ENCODE results near the gene TEAD4. TPM values are rescaled to one million over a fixed set of nuclear protein-coding genes. Genes with fewer than 3 reads are reported as not detected.
A peak's percentile ranks its signal among the peaks of the same experiment; 100 is the strongest.

The TEAD4 gene
- total RNA-seq, 1 experiment from 2014 or later: 127 TPM

DNA sequence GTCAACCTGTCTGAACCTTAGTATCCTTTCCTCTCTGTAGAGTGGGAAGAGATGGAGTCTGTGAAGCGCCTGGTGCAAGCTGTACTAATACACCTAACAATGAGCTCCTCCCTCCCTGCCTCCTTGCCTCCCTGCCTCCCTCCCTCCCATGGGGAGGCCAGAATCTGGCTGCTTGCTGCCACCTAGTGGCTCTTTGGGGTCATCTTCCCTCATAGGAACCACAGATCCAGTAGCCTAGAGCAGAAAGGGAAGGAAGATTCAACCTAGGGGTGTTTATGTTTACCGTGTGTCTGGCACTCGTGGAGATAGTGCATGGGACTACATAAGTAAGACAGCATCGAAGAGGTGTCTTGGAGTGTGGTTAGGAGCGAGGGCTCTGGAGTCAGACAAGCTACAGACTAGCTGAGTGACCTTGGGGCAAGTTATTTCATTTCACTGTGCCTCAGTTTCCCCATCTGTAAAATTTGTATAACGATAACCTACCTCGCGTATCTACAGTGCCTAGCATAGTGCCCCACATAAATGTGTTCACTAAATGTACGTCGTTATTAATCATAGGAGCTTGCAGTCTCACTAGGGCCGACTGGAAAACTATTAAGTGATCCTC lies 82.5 kb downstream of the TEAD4 start:
- peaks cover 5% of the 10 kb centered on the region in 2 experiments for H3K4me1 Mint-ChIP-seq
- Histone ChIP-seq H4K5ac (ENCODE audit: insufficient read length, low read depth, low read length) (no peak overlapping the region), H4K8ac (replicated peaks; ENCODE audit: insufficient read length, low read depth, low read length) (no peak overlapping the region), H3K4me2 (ENCODE audit: insufficient read depth, insufficient read length, low read length) (no peak overlapping the region), H2BK5ac (ENCODE audit: insufficient read length, low read length) (no peak overlapping the region), H3K79me1 (ENCODE audit: insufficient read depth, low read depth, low read length, poor library complexity, severe bottlenecking) (no peaks in the 10 kb centered on the region), H3K4ac (ENCODE audit: low read depth, low read length) (no peak overlapping the region), H3T11ph (ENCODE audit: low read length) (no peak overlapping the region), H3K9me3 (ENCODE audit: control insufficient read depth, low read depth, low read length) (no peaks in the 10 kb centered on the region), H2BK20ac (ENCODE audit: low read depth, low read length, poor library complexity, severe bottlenecking) (no peak overlapping the region), H3K27ac (ENCODE audit: insufficient read length, low read depth, low read length) (no peak overlapping the region), H3K56ac (ENCODE audit: insufficient read length, low read depth, low read length) (no peak overlapping the region), H3K9ac (ENCODE audit: extremely low read depth, insufficient read length, low read length) (no peak overlapping the region), H3K79me2 (ENCODE audit: insufficient read depth, low read length) (no peaks in the 10 kb centered on the region), H2BK15ac (ENCODE audit: low read depth, low read length) (no peak overlapping the region), H2AK5ac (ENCODE audit: insufficient read length, low read length) (no peak overlapping the region), H2BK12ac (ENCODE audit: insufficient read length, low read depth, low read length) (no peak overlapping the region), H3K4me1 (ENCODE audit: insufficient read depth, low read length) (no peaks in the 10 kb centered on the region; the same call in 1 of the 2 replicates), H3K27me3 (ENCODE audit: insufficient read depth, low read length) (no peaks in the 10 kb centered on the region), H3K14ac (ENCODE audit: insufficient read depth, low read length) (no peak overlapping the region), H3K18ac (ENCODE audit: insufficient read length, low read depth, low read length) (no peak overlapping the region), H4K91ac (ENCODE audit: insufficient read length, low read depth, low read length) (no peak overlapping the region), H2AFZ (ENCODE audit: low read length) (no peak overlapping the region), H2BK120ac (ENCODE audit: low read depth, low read length, poor library complexity, severe bottlenecking) (no peak overlapping the region), H3K23ac (ENCODE audit: insufficient read length, low read depth, low read length) (no peak overlapping the region), H4K20me1 (ENCODE audit: control insufficient read depth, insufficient read depth, insufficient read length) (no peaks in the 10 kb centered on the region), H3K23me2 (ENCODE audit: insufficient read length, low read depth, low read length, poor library complexity, severe bottlenecking) (no peaks in the 10 kb centered on the region)
- WGBS (ENCODE audit: extremely low coverage, insufficient read length, low lambda C conversion rate): no CpG with 5 or more reads among the region's 11 CpGs
- peaks cover 1% of the 10 kb centered on the region for H3K27me3 Mint-ChIP-seq (ENCODE audit: low read depth)
- DNase-seq: peak; percentile 88
- TF ChIP-seq, protein P1, sequence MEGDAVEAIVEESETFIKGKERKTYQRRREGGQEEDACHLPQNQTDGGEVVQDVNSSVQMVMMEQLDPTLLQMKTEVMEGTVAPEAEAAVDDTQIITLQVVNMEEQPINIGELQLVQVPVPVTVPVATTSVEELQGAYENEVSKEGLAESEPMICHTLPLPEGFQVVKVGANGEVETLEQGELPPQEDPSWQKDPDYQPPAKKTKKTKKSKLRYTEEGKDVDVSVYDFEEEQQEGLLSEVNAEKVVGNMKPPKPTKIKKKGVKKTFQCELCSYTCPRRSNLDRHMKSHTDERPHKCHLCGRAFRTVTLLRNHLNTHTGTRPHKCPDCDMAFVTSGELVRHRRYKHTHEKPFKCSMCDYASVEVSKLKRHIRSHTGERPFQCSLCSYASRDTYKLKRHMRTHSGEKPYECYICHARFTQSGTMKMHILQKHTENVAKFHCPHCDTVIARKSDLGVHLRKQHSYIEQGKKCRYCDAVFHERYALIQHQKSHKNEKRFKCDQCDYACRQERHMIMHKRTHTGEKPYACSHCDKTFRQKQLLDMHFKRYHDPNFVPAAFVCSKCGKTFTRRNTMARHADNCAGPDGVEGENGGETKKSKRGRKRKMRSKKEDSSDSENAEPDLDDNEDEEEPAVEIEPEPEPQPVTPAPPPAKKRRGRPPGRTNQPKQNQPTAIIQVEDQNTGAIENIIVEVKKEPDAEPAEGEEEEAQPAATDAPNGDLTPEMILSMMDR (conservative IDR thresholded peaks at IDR 0.05): peak; percentile 77
- H3K4me3 Mint-ChIP-seq: no peak overlapping the region
- no peak overlapping the region; a peak in 2 of 7 replicates for H3K27ac Mint-ChIP-seq
- H3K9me3 Mint-ChIP-seq: no peaks in the 10 kb centered on the region
- peaks cover 22 to 79% (median 40%) of the 10 kb centered on the region in 3 experiments for H3K36me3 Mint-ChIP-seq (ENCODE audit: insufficient read depth in 1 of 3, low read depth in 3 of 3)
